Naive thymus-derived CD4-positive, alpha-beta T cell (primary cell): Measurements from ENCODE around the gene MYL12A. TPM values are rescaled to one million over a fixed set of nuclear protein-coding genes. Genes with fewer than 3 reads are reported as not detected.

Experiments used
- ATAC-seq: fragments of 150-1000 bp; cut with Tn5 transposase; 2 replicates; pipeline ENCODE4 v1.10.0; 2021; ENCODE audit warnings: mild to moderate bottlenecking, moderate library complexity
- CTCF ChIA-PET: fragments of 350-600 bp; sonication (Branson Sonifier 250); formaldehyde crosslinking; loops from one replicate; lab custom pipeline; 2021; ENCODE audit warnings: antibody characterized with exemption; lab: Charles Lee
- POLR2A ChIA-PET: fragments of 350-600 bp; sonication (Branson Sonifier 250); formaldehyde crosslinking; loops from one replicate; lab custom pipeline; 2021; ENCODE audit warnings: antibody characterized with exemption, inconsistent platforms; lab: Charles Lee
- DNase-seq, 9 donors: peaks; one replicate each; pipeline versions ENCODE4 v3.0.0 to v3.0.0-alpha.2; 2020 to 2022; ENCODE audit warnings: mixed read lengths in 1 of 9
- H3K27ac ChIP-seq: one replicate; pipeline ENCODE4 v1.7.0; 2013; ENCODE audit warnings: mild to moderate bottlenecking, low read depth, low read length, moderate library complexity
- H3K27me3 ChIP-seq, 2 donors: one replicate each; pipeline ENCODE4 v1.7.0; 2013; ENCODE audit warnings: low read length in 2 of 2, mild to moderate bottlenecking in 2 of 2, moderate library complexity in 2 of 2; ENCODE audit not compliant: control insufficient read depth in 2 of 2, insufficient read depth in 2 of 2
- H3K36me3 ChIP-seq, 3 experiments: 1 replicate in 2 of 3; 2 replicates in 1 of 3; pipeline ENCODE4 v1.7.0; 2013; ENCODE audit warnings: low read length in 3 of 3, mild to moderate bottlenecking in 3 of 3, moderate library complexity in 1 of 3; ENCODE audit not compliant: insufficient read depth in 3 of 3, control insufficient read depth in 2 of 3
- H3K4me1 ChIP-seq, 2 donors: one replicate each; pipeline ENCODE4 v1.7.0; 2013; ENCODE audit warnings: low read length in 2 of 2, mild to moderate bottlenecking in 2 of 2, moderate library complexity in 1 of 2; ENCODE audit not compliant: control insufficient read depth in 2 of 2, insufficient read depth in 2 of 2
- H3K4me3 ChIP-seq: 2 replicates; pipeline ENCODE4 v1.7.0; 2013; ENCODE audit warnings: mild to moderate bottlenecking, low read length
- H3K9me3 ChIP-seq, 3 experiments: 1 replicate in 2 of 3; 2 replicates in 1 of 3; pipeline ENCODE4 v1.7.0; 2013; ENCODE audit warnings: low read length in 3 of 3; ENCODE audit not compliant: control insufficient read depth in 2 of 3
- H3K27ac Mint-ChIP-seq, 9 donors: one replicate each; pipeline ENCODE4 v1.8.0; 2020 to 2022; ENCODE audit warnings: mixed read lengths in 9 of 9, mild to moderate bottlenecking in 8 of 9, moderate library complexity in 5 of 9, inconsistent platforms in 2 of 9
- H3K27me3 Mint-ChIP-seq, 5 donors: one replicate each; pipeline ENCODE4 v1.8.0; 2021 to 2022; ENCODE audit warnings: mixed read lengths in 5 of 5, mild to moderate bottlenecking in 1 of 5
- H3K36me3 Mint-ChIP-seq, 5 donors: one replicate each; pipeline ENCODE4 v1.8.0; 2020 to 2022; ENCODE audit warnings: mixed read lengths in 5 of 5, mild to moderate bottlenecking in 3 of 5, inconsistent platforms in 1 of 5
- H3K4me1 Mint-ChIP-seq, 7 donors: one replicate each; pipeline ENCODE4 v1.8.0; 2020 to 2022; ENCODE audit warnings: mixed read lengths in 7 of 7, mild to moderate bottlenecking in 3 of 7, inconsistent platforms in 1 of 7
- H3K4me3 Mint-ChIP-seq, 10 donors: one replicate each; pipeline ENCODE4 v1.8.0; 2020 to 2022; ENCODE audit warnings: mild to moderate bottlenecking in 10 of 10, mixed read lengths in 10 of 10, moderate library complexity in 6 of 10, inconsistent platforms in 2 of 10
- H3K9me3 Mint-ChIP-seq, 11 donors: one replicate each; pipeline ENCODE4 v1.8.0; 2020 to 2022; ENCODE audit warnings: mixed read lengths in 11 of 11, mild to moderate bottlenecking in 4 of 11, inconsistent platforms in 1 of 11, moderate library complexity in 1 of 11
- intact Hi-C, 2 donors: fragments of 100-400 bp; cut with micrococcal nuclease; formaldehyde crosslinking; loops; one replicate each; pipeline ENCODE4 v1.15.1; 2023
- polyA plus RNA-seq, 2 donors: library from polyadenylated mRNA; unstranded; fragments of 300-500 nt; fragmentation: Illumina TruSeq; gene quantifications; one replicate each; pipeline ENCODE4 v1.2.3, GENCODE V29; 2021
- total RNA-seq, 6 experiments: library from RNA in 5 of 6; stranded (reverse) in 5 of 6; gene quantifications; 1 replicate in 5 of 6; 2 replicates in 1 of 6; pipeline ENCODE4 v1.2.3 and lab custom pipeline; 2021 to 2026

MYL12A gene
- total and polyA plus RNA-seq, 7 experiments from 2014 or later = 331 to 2,608 (median 426) TPM

DNA sequence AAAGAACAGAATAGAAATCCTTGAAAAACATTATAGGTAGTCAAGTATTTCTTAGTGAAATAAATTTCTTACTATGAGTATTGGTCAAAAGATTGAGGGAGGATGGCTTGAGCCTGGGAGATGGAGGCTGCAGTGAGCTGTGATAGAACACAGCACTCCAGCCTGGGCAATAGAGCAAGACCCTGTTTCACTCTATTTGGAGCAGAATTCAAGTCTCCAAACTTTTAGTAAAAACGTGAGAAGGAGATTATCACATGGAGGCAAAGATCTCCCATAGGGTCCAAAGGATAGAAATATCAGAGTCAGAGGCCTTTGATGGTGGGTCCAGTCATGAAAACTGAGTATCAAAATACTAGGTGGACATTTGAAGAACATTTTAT lies 2.4 kb upstream of the MYL12A start:
- H3K9me3 Mint-ChIP-seq = peaks cover 0 to 23% (median 11%) of the 10 kb centered on the region in 11 donors
- H3K27ac Mint-ChIP-seq = peak overlapping the region in 8 of 9 donors; percentile 61 to 99 (median 91)
- ATAC-seq = no peak
- Histone ChIP-seq H3K4me1 (peaks cover 6 to 12% of the 10 kb centered on the region in 2 donors), H3K9me3 (no peaks in the 10 kb centered on the region), H3K36me3 (peaks cover 0 to 9% (median 0%) of the 10 kb centered on the region in 3 experiments), H3K4me3 (peak overlapping the region; percentile 97), H3K27ac (no peak overlapping the region), H3K27me3 (no peaks in the 10 kb centered on the region)
- H3K27me3 Mint-ChIP-seq = peaks cover 0 to 2% (median 0%) of the 10 kb centered on the region in 5 donors
- H3K36me3 Mint-ChIP-seq = peaks cover 14 to 41% (median 30%) of the 10 kb centered on the region in 5 donors
- POLR2A ChIA-PET = interaction anchor here (0.6 to 8.8 kb wide), 8 partner anchors 11 to 349 kb away, joined by 3 to 229 read pairs (median 28); partner anchors contain the start of gene MYL12B
- H3K4me1 Mint-ChIP-seq = peaks cover 12 to 28% (median 25%) of the 10 kb centered on the region in 7 donors
- CTCF ChIA-PET = interaction anchor here (0.6 to 3.1 kb wide), 11 partner anchors 52 to 312 kb away, joined by 3 to 31 read pairs (median 6); no protein-coding TSS in a partner anchor
- intact Hi-C loops = loop anchor here (5.0 to 10.0 kb wide), 5 partner anchors 73 to 908 kb away; partner anchors contain the start of genes METTL4 (in 1 of the 2) and NDC80 (in 1 of the 2)
- H3K4me3 Mint-ChIP-seq = peak overlapping the region; percentile 87 to 99 (median 97)
- DNase-seq = no peak

GRCh38 chr18:3245853-3246634 lies 1.6 kb upstream of the MYL12A start:
- Mint-ChIP-seq H3K36me3 (peaks cover 18 to 39% (median 28%) of the 10 kb centered on the region in 5 donors), H3K4me3 (peak overlapping the region; percentile 87 to 99 (median 97)), H3K27me3 (peaks cover 0 to 2% (median 0%) of the 10 kb centered on the region in 5 donors), H3K9me3 (peaks cover 0 to 14% (median 6%) of the 10 kb centered on the region in 11 donors), H3K4me1 (peaks cover 19 to 34% (median 32%) of the 10 kb centered on the region in 7 donors), H3K27ac (peak overlapping the region; percentile 77 to 99 (median 97))
- peaks cover 0 to 9% (median 0%) of the 10 kb centered on the region in 3 experiments for H3K36me3 ChIP-seq
- ChIA-PET CTCF (interaction anchor here (0.5 to 3.1 kb wide), 21 partner anchors 9 to 420 kb away, joined by 3 to 31 read pairs (median 4); no protein-coding TSS in a partner anchor), POLR2A (interaction anchor here (0.9 to 8.8 kb wide), 28 partner anchors 10 to 357 kb away, joined by 3 to 229 read pairs (median 8); partner anchors contain the start of genes MYL12B and TGIF1)
- H3K4me1 ChIP-seq = peaks cover 12 to 18% of the 10 kb centered on the region in 2 donors
- H3K27me3 ChIP-seq = no peaks in the 10 kb centered on the region
- no peaks in the 10 kb centered on the region for H3K9me3 ChIP-seq
- peak; percentile 78 for ATAC-seq
- intact Hi-C loops = loop anchor here (1.0 to 10.0 kb wide), 16 partner anchors 51 to 909 kb away; partner anchors contain the start of genes LPIN2 (in 1 of the 2), METTL4 (in 1 of the 2), NDC80 (in 1 of the 2) and SMCHD1 (in 1 of the 2)
- peak overlapping the region; percentile 80 for H3K27ac ChIP-seq
- DNase-seq = peak; percentile 56 to 79 (median 72)
- peak overlapping the region; percentile 97 for H3K4me3 ChIP-seq

DNA sequence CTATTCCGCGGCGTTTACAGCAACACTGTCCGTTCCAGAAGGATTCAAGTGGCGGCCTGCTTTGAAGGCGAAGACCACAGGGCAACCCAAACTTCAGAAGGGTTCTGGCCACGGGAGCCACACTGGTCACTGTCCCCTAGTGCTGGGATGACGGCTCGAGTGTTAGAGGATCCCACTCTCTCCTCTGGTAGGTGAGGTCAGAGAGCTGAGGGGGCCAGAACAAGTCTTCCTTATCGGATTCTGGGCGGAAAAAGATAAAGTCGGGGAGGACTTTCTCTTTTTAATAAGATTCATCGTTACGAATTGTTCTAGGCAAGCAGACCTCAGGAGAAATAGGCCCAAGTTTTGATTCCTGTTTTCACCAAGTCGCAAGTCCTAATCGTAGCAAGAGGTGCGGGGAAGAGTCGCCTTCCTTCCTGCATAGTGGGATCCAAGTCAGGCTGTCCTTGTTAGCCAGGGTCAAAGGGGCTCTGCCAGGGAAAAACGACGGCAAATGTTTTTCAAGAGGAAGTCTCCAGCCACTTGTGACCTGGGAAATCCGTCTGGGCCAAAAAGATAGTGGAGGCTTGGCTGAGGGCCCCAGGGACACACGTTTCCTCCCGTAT lies 864 bp upstream of the MYL12A start:
- H3K27me3 Mint-ChIP-seq = peaks cover 0 to 2% (median 0%) of the 10 kb centered on the region in 5 donors
- DNase-seq (peak in 3 of 9 donors; percentile 12 to 45 (median 21)), ATAC-seq (peak; percentile 3)
- H3K4me1 Mint-ChIP-seq = peaks cover 23 to 41% (median 38%) of the 10 kb centered on the region in 7 donors
- Histone ChIP-seq H3K27ac (peak overlapping the region; percentile 80), H3K27me3 (no peaks in the 10 kb centered on the region), H3K4me1 (peaks cover 19 to 22% of the 10 kb centered on the region in 2 donors), H3K9me3 (no peaks in the 10 kb centered on the region), H3K4me3 (peak overlapping the region; percentile 97), H3K36me3 (peaks cover 0 to 9% (median 0%) of the 10 kb centered on the region in 3 experiments)
- H3K9me3 Mint-ChIP-seq = peaks cover 0 to 11% (median 6%) of the 10 kb centered on the region in 11 donors
- POLR2A ChIA-PET = interaction anchor here (0.7 to 8.8 kb wide), 41 partner anchors 10 to 590 kb away, joined by 3 to 229 read pairs (median 6); partner anchors contain the start of genes MYL12B and TGIF1
- CTCF ChIA-PET = interaction anchor here (0.5 to 3.1 kb wide), 22 partner anchors 10 to 419 kb away, joined by 3 to 31 read pairs (median 4); no protein-coding TSS in a partner anchor
- peaks cover 15 to 37% (median 24%) of the 10 kb centered on the region in 5 donors for H3K36me3 Mint-ChIP-seq
- intact Hi-C loops = loop anchor here (1.0 to 10.0 kb wide), 25 partner anchors 15 to 909 kb away; partner anchors contain the start of genes LPIN2 (in 2 of the 2), METTL4 (in 2 of the 2), NDC80 (in 2 of the 2) and SMCHD1 (in 2 of the 2)
- peak overlapping the region; percentile 77 to 99 (median 97) for H3K27ac Mint-ChIP-seq
- H3K4me3 Mint-ChIP-seq = peak overlapping the region; percentile 87 to 99 (median 97)

- ChIA-PET POLR2A (interaction anchor here (0.6 to 8.8 kb wide), 32 partner anchors 8 to 592 kb away, joined by 3 to 229 read pairs (median 7); partner anchors contain the start of genes MYL12B and TGIF1), CTCF (interaction anchor here (0.7 to 3.1 kb wide), 9 partner anchors 13 to 315 kb away, joined by 3 to 17 read pairs (median 4); partner anchors contain the start of gene MYL12B)
- H3K9me3 Mint-ChIP-seq = peaks cover 0 to 1% (median 0%) of the 10 kb centered on the region in 11 donors
- Histone ChIP-seq H3K4me1 (peaks cover 33 to 35% of the 10 kb centered on the region in 2 donors), H3K27ac (peak overlapping the region; percentile 80), H3K9me3 (no peaks in the 10 kb centered on the region), H3K4me3 (peak overlapping the region; percentile 97), H3K36me3 (peaks cover 0 to 10% (median 0%) of the 10 kb centered on the region in 3 experiments), H3K27me3 (no peaks in the 10 kb centered on the region)
- ATAC-seq (no peak), DNase-seq (peak in 1 of 9 donors; percentile 27)
- H3K27ac Mint-ChIP-seq = peak overlapping the region; percentile 77 to 99 (median 97)
- H3K27me3 Mint-ChIP-seq = peaks cover 0 to 2% (median 0%) of the 10 kb centered on the region in 5 donors
- peaks cover 35 to 55% (median 52%) of the 10 kb centered on the region in 7 donors for H3K4me1 Mint-ChIP-seq
- H3K4me3 Mint-ChIP-seq = peak overlapping the region; percentile 87 to 99 (median 97)
- intact Hi-C loops = loop anchor here (1.0 to 10.0 kb wide), 6 partner anchors 13 to 911 kb away; partner anchors contain the start of genes METTL4 (in 1 of the 2) and NDC80 (in 1 of the 2)
- peaks cover 11 to 33% (median 19%) of the 10 kb centered on the region in 5 donors for H3K36me3 Mint-ChIP-seq
These were observed 559 bp downstream of the MYL12A start for GRCh38 chr18:3248062-3248657.

GRCh38 chr18:3248658-3249359 lies 1.2 kb downstream of the MYL12A start:
- Histone ChIP-seq H3K27me3 (no peaks in the 10 kb centered on the region), H3K36me3 (peaks cover 0 to 17% (median 2%) of the 10 kb centered on the region in 3 experiments), H3K4me3 (peak overlapping the region; percentile 97), H3K4me1 (peaks cover 39 to 42% of the 10 kb centered on the region in 2 donors), H3K27ac (peak overlapping the region; percentile 80), H3K9me3 (no peaks in the 10 kb centered on the region)
- Mint-ChIP-seq H3K4me1 (peaks cover 40 to 60% (median 55%) of the 10 kb centered on the region in 7 donors), H3K4me3 (peak overlapping the region; percentile 87 to 99 (median 97)), H3K36me3 (peaks cover 14 to 39% (median 25%) of the 10 kb centered on the region in 5 donors), H3K9me3 (no peaks in the 10 kb centered on the region), H3K27me3 (peaks cover 0 to 2% (median 0%) of the 10 kb centered on the region in 5 donors), H3K27ac (peak overlapping the region; percentile 77 to 99 (median 97))
- ChIA-PET CTCF (interaction anchor here (0.7 to 1.4 kb wide), 6 partner anchors 12 to 417 kb away, joined by 3 to 6 read pairs (median 3); partner anchors contain the start of gene MYL12B), POLR2A (interaction anchor here (0.7 to 8.8 kb wide), 20 partner anchors 8 to 357 kb away, joined by 3 to 229 read pairs (median 12); partner anchors contain the start of genes MYL12B and TGIF1)
- ATAC-seq = no peak
- DNase-seq = peak in 7 of 9 donors; percentile 40 to 56 (median 55)
- intact Hi-C loops = loop anchor here (1.0 to 10.0 kb wide), 6 partner anchors 12 to 912 kb away; partner anchors contain the start of genes METTL4 (in 1 of the 2) and NDC80 (in 1 of the 2)
